SK-N-SH treated with all-trans-retinoic acid at 6 μM for 48 hours (cell line): ENCODE measurements around the gene VEPH1.

ENCODE experiments used
- ATAC-seq: fragments of 200-7000 bp; cut with Tn5 transposase; 3 replicates; pipeline ENCODE4 v1.9.1; 2020; ENCODE audit warnings: mild to moderate bottlenecking, moderate library complexity
- ARNTL ChIP-seq: fragments of 450-650 bp; formaldehyde crosslinking; IDR thresholded peaks from 2 replicates; pipeline ENCODE4 v1.5.0; 2020; ENCODE audit warnings: low read depth, mild to moderate bottlenecking, moderate library complexity, borderline replicate concordance
- BACH2 ChIP-seq: fragments of 250-450 bp; sonication (Bioruptor Pico); IDR thresholded peaks from 2 replicates; pipeline ENCODE4 v1.9.0; 2021; ENCODE audit warnings: mild to moderate bottlenecking, borderline replicate concordance
- CSDC2 ChIP-seq: fragments of 250-450 bp; sonication (Bioruptor Pico); IDR thresholded peaks from 2 replicates; pipeline ENCODE4 v1.5.0; 2020; ENCODE audit warnings: mild to moderate bottlenecking, moderate library complexity
- CSRNP3 ChIP-seq: fragments of 250-450 bp; sonication (Bioruptor Pico); IDR thresholded peaks from 2 replicates; pipeline ENCODE4 v1.5.1; 2021; ENCODE audit warnings: mild to moderate bottlenecking, moderate library complexity
- ESRRG ChIP-seq: fragments of 250-450 bp; sonication (Bioruptor Pico); IDR thresholded peaks from 2 replicates; pipeline ENCODE4 v1.6.1; 2021; ENCODE audit warnings: mild to moderate bottlenecking
- GLIS3 ChIP-seq: fragments of 250-450 bp; sonication (Bioruptor Pico); IDR thresholded peaks from 2 replicates; pipeline ENCODE4 v1.5.0; 2020; ENCODE audit warnings: mild to moderate bottlenecking, moderate library complexity
- ISL1 ChIP-seq: fragments of 250-450 bp; sonication (Bioruptor Pico); IDR thresholded peaks from 2 replicates; pipeline ENCODE4 v2.1.2; 2022; ENCODE audit warnings: mild to moderate bottlenecking, moderate library complexity
- OSR1 ChIP-seq: fragments of 250-450 bp; sonication (Bioruptor Pico); IDR thresholded peaks from 2 replicates; pipeline ENCODE4 v1.8.0; 2022; ENCODE audit warnings: moderate library complexity, mild to moderate bottlenecking, inconsistent platforms
- POU6F1 ChIP-seq: fragments of 250-450 bp; sonication (Bioruptor Pico); IDR thresholded peaks from 2 replicates; pipeline ENCODE4 v1.8.0; 2021; ENCODE audit warnings: low read depth, mild to moderate bottlenecking, moderate library complexity, borderline replicate concordance
- PPARA ChIP-seq: fragments of 250-450 bp; sonication (Bioruptor Pico); IDR thresholded peaks from 2 replicates; pipeline ENCODE4 v1.5.0; 2020; ENCODE audit warnings: mild to moderate bottlenecking, borderline replicate concordance
- RARB ChIP-seq: fragments of 250-450 bp; sonication (Bioruptor Pico); IDR thresholded peaks from 2 replicates; pipeline ENCODE4 v1.8.0; 2021; ENCODE audit warnings: mild to moderate bottlenecking, moderate library complexity
- SNAI2 ChIP-seq: fragments of 250-450 bp; sonication (Bioruptor Pico); IDR thresholded peaks from 2 replicates; pipeline ENCODE4 v1.5.0; 2020; ENCODE audit warnings: mild to moderate bottlenecking, moderate library complexity
- TCF4 ChIP-seq: fragments of 250-450 bp; sonication (Bioruptor Pico); IDR thresholded peaks from 2 replicates; pipeline ENCODE4 v1.8.0; 2021; ENCODE audit warnings: mild to moderate bottlenecking, moderate library complexity, borderline replicate concordance
- TSHZ2 ChIP-seq: fragments of 250-450 bp; sonication (Bioruptor Pico); IDR thresholded peaks from 2 replicates; pipeline ENCODE4 v1.5.0; 2020; ENCODE audit warnings: mild to moderate bottlenecking, moderate library complexity
- ZC3H10 ChIP-seq: fragments of 250-450 bp; sonication (Bioruptor Pico); IDR thresholded peaks from 2 replicates; pipeline ENCODE4 v1.5.1; 2021; ENCODE audit warnings: mild to moderate bottlenecking, moderate library complexity
- ZFP3 ChIP-seq: fragments of 250-450 bp; sonication (Bioruptor Pico); IDR thresholded peaks from 2 replicates; pipeline ENCODE4 v1.5.0; 2020; ENCODE audit warnings: mild to moderate bottlenecking, moderate library complexity
- ZNF565 ChIP-seq: fragments of 450-650 bp; formaldehyde crosslinking; conservative IDR thresholded peaks from 2 replicates; pipeline ENCODE4 v1.5.0; 2020; ENCODE audit warnings: low read depth, mild to moderate bottlenecking, moderate library complexity
- ZNF70 ChIP-seq: fragments of 450-650 bp; formaldehyde crosslinking; IDR thresholded peaks from 2 replicates; pipeline ENCODE4 v1.5.0; 2020; ENCODE audit warnings: mild to moderate bottlenecking, moderate library complexity
- ZNF8 ChIP-seq: fragments of 450-650 bp; formaldehyde crosslinking; IDR thresholded peaks from 2 replicates; pipeline ENCODE4 v1.5.0; 2020; ENCODE audit warnings: mild to moderate bottlenecking, moderate library complexity
- TF ChIP-seq, protein P1 (sequence below): fragments of 250-450 bp; sonication (Bioruptor Pico); IDR thresholded peaks from 2 replicates; pipeline ENCODE4 v1.8.0; 2020; ENCODE audit warnings: mild to moderate bottlenecking, moderate library complexity, borderline replicate concordance
- TF ChIP-seq, protein P2 (sequence below): fragments of 250-450 bp; sonication (Bioruptor Pico); IDR thresholded peaks from 2 replicates; pipeline ENCODE4 v1.5.1; 2020; ENCODE audit warnings: low read depth, mild to moderate bottlenecking, moderate library complexity

VEPH1 gene

DNA sequence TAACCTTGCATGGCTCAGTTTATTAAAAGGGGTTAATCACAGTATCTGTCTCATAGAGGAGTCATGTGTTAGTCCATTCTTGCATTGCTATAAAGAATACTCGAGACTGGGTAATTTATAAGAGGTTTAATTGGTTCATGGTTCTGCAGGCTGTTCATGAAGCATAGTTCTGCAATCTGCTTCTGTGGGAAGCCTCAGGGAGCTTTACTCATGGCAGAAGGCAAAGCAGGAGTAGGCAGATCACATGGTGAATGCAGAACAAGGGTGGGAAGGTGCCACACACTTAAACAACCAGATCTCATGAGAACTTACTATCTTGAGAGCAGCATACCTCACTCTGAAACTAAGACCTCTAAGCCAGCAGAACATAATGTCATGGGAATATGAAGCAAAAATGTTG, 108.8 kb downstream of the VEPH1 start:
- TF ChIP-seq ZNF565 (CRISPR knock-in tag) (no peak), ARNTL (CRISPR knock-in tag) (no peak), RARB (CRISPR knock-in tag) (no peak), ISL1 (no peak), ZNF8 (no peak), PPARA (CRISPR knock-in tag) (no peak), ESRRG (CRISPR knock-in tag) (no peak), ZFP3 (no peak), BACH2 (CRISPR knock-in tag) (no peak), CSRNP3 (CRISPR knock-in tag) (no peak), OSR1 (CRISPR knock-in tag) (no peak), TCF4 (CRISPR knock-in tag) (no peak), ZNF70 (CRISPR knock-in tag) (no peak), POU6F1 (no peak), ZC3H10 (CRISPR knock-in tag) (no peak), TSHZ2 (CRISPR knock-in tag) (no peak), GLIS3 (CRISPR knock-in tag) (no peak), CSDC2 (CRISPR knock-in tag) (no peak), SNAI2 (CRISPR knock-in tag) (no peak)
- TF ChIP-seq, protein P1, sequence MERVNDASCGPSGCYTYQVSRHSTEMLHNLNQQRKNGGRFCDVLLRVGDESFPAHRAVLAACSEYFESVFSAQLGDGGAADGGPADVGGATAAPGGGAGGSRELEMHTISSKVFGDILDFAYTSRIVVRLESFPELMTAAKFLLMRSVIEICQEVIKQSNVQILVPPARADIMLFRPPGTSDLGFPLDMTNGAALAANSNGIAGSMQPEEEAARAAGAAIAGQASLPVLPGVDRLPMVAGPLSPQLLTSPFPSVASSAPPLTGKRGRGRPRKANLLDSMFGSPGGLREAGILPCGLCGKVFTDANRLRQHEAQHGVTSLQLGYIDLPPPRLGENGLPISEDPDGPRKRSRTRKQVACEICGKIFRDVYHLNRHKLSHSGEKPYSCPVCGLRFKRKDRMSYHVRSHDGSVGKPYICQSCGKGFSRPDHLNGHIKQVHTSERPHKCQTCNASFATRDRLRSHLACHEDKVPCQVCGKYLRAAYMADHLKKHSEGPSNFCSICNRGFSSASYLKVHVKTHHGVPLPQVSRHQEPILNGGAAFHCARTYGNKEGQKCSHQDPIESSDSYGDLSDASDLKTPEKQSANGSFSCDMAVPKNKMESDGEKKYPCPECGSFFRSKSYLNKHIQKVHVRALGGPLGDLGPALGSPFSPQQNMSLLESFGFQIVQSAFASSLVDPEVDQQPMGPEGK (CRISPR knock-in tag), result no peak
- TF ChIP-seq, all 23 proteins: peak for 0
- ATAC-seq, result no peak

DNA sequence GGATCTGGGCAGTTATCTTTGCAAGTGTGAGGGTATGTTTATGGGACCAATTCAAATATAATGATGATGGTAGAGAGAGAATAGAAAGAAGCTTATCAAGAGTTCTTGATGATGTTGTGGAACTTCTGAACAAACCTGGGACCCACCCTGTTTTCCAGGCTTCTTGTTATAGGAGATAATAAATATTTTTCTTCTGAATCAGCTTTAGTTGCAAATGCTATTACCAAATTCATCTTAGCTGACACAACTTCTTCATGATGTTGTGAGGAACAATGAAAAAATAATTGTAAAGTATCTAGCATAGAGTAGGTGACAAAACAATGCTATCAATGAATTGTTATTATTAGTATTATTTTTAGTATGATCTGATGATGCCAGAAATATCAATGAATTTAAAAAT, 110.1 kb downstream of the VEPH1 start:
- no peak for ATAC-seq
- no peak for TF ChIP-seq ISL1
- TF ChIP-seq POU6F1, result no peak
- TF ChIP-seq ZFP3, result no peak
- no peak for TF ChIP-seq RARB (CRISPR knock-in tag)

DNA sequence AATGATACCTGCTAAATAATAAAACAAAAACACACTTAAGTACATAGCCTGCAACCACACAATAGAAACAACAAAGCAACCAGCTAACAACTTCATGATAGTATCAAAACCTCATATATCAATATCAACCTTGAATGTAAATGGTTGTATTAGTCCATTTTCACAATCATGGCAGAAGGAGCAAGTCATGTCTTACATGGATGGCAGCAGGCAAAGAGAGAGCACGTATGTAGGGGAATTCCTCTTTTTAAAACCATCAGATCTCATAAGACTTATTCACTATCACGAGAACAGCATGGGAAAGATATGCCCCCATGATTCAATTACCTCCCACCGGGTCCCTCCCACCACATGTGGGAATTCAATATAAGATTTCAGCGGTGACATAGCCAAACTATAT, 111.1 kb downstream of the VEPH1 start:
- no peak for ATAC-seq
- TF ChIP-seq, protein P2, sequence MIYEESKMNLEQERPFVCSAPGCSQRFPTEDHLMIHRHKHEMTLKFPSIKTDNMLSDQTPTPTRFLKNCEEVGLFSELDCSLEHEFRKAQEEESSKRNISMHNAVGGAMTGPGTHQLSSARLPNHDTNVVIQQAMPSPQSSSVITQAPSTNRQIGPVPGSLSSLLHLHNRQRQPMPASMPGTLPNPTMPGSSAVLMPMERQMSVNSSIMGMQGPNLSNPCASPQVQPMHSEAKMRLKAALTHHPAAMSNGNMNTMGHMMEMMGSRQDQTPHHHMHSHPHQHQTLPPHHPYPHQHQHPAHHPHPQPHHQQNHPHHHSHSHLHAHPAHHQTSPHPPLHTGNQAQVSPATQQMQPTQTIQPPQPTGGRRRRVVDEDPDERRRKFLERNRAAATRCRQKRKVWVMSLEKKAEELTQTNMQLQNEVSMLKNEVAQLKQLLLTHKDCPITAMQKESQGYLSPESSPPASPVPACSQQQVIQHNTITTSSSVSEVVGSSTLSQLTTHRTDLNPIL (CRISPR knock-in tag), result no peak
- TF ChIP-seq BACH2 (CRISPR knock-in tag), result no peak
